Mesothelial cell of epicardium (in vitro differentiated cells): ENCODE measurements around the gene OR4K14. TPM values are rescaled to one million over a fixed set of nuclear protein-coding genes. Genes with fewer than 3 reads are reported as not detected.
"Not testable (repeated sequence)": the region's sequence is repeated elsewhere in the genome, so short reads cannot be mapped to it uniquely, and the experiment has no call there.

Experiments
- DNase-seq, 2 experiments: peaks; one replicate each; pipeline ENCODE4 v3.0.0; 2021; ENCODE audit warnings: low spot score in 2 of 2; ENCODE audit not compliant: unreplicated experiment in 2 of 2
- H3K27ac Mint-ChIP-seq: 2 replicates; pipeline ENCODE4 v1.8.0; 2021; ENCODE audit warnings: mixed read lengths
- H3K27me3 Mint-ChIP-seq: 2 replicates; pipeline ENCODE4 v1.8.0; 2021; ENCODE audit warnings: low read depth, mixed read lengths
- H3K36me3 Mint-ChIP-seq: 2 replicates; pipeline ENCODE4 v1.8.0; 2021; ENCODE audit warnings: mixed read lengths
- H3K4me1 Mint-ChIP-seq: 2 replicates; pipeline ENCODE4 v1.8.0; 2021; ENCODE audit warnings: mixed read lengths
- H3K4me3 Mint-ChIP-seq: 2 replicates; pipeline ENCODE4 v1.8.0; 2021; ENCODE audit warnings: mild to moderate bottlenecking, moderate library complexity, mixed read lengths
- H3K9me3 Mint-ChIP-seq: 2 replicates; pipeline ENCODE4 v1.8.0; 2021; ENCODE audit warnings: mixed read lengths
- total RNA-seq: library from RNA; stranded (reverse); gene quantifications from 3 replicates; pipeline ENCODE4 v1.2.1, GENCODE V29; 2021
- TF ChIP-seq, protein P1 (sequence below): fragments of 200-600 bp; sonication (generic); IDR thresholded peaks from one replicate; pipeline ENCODE4 v1.5.0; 2021; ENCODE audit warnings: antibody characterized with exemption; ENCODE audit not compliant: unreplicated experiment

Gene OR4K14
- total RNA-seq, 1 donor from 2014 or later = not detected

DNA sequence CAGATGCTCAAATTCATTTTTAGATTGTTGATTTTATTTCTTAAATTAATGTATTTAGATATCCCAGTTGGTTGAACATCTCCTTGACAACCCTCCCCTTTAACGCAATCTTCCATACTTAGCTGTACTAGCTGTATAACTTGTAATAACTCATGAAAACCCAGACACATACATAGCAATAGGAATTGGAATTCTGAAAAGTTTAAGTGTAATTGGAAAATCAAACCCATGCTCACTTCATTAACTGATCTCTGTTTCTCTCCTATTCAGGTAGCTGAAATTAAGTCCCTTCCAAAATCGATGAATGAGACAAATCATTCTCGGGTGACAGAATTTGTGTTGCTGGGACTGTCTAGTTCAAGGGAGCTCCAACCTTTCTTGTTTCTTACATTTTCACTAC is 43.8 kb downstream of the OR4K14 start, which contains the start of gene OR4K15:
Gene OR4K15 (plus strand): TSS at position 301 of the 400 bp plus-strand sequence. CDS start 0 bp downstream, at position 301.
- Mint-ChIP-seq H3K4me3 (no peak within 1 kb of the TSS), H3K9me3 (peaks cover 50% of the 10 kb centered on the region), H3K27ac (no peak within 1 kb of the TSS), H3K36me3 (no peaks in the 10 kb centered on the region), H3K27me3 (no peaks in the 10 kb centered on the region), H3K4me1 (no peaks in the 10 kb centered on the region)
- TF ChIP-seq, protein P1, sequence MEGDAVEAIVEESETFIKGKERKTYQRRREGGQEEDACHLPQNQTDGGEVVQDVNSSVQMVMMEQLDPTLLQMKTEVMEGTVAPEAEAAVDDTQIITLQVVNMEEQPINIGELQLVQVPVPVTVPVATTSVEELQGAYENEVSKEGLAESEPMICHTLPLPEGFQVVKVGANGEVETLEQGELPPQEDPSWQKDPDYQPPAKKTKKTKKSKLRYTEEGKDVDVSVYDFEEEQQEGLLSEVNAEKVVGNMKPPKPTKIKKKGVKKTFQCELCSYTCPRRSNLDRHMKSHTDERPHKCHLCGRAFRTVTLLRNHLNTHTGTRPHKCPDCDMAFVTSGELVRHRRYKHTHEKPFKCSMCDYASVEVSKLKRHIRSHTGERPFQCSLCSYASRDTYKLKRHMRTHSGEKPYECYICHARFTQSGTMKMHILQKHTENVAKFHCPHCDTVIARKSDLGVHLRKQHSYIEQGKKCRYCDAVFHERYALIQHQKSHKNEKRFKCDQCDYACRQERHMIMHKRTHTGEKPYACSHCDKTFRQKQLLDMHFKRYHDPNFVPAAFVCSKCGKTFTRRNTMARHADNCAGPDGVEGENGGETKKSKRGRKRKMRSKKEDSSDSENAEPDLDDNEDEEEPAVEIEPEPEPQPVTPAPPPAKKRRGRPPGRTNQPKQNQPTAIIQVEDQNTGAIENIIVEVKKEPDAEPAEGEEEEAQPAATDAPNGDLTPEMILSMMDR = no peak
- no peak for DNase-seq

DNA sequence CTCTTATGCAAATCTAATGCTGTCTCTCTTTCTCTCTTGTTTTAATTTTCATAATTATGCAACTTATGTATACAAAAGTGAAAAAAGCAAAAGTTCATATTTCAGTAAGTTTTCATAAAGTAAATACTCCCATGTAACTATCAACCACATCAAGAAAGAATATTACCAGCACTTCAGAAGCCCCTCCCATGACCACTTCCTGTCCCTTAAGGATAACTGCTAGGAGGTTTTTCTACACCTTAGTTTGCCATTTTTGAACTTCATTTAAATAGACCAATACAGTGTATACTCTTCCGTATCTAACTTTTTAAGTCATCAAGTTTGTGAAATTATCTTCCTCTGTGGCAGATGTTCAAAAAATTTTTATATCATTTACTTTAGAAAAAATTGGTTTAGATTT is 44.3 kb downstream of the OR4K14 start:
- DNase-seq = no peak
- Mint-ChIP-seq H3K36me3 (no peaks in the 10 kb centered on the region), H3K4me1 (no peaks in the 10 kb centered on the region), H3K4me3 (no peak overlapping the region), H3K27me3 (no peaks in the 10 kb centered on the region), H3K9me3 (peaks cover 48% of the 10 kb centered on the region), H3K27ac (no peak overlapping the region)
- TF ChIP-seq, protein P1 = no peak

DNA sequence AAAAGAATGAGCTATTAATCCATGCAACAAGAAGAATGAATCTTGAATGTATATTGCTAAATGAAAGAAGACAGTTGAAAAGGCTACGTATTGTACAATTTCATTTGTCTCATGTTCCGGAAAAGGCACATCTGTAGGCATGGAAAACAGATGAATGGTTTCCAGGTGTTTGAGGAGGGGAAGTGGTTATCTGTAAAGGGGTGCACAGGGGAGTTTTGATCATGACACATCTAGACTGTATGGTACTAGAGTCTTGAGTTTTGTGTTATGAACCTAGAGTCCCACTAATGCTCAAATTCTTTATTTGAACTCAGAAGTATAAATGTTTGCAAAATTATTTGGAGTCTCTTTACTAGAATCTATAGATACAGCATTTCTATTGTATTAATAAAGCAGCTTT is 49.4 kb downstream of the OR4K14 start:
- H3K9me3 Mint-ChIP-seq = peaks cover 62% of the 10 kb centered on the region
- not testable (repeated sequence) for DNase-seq, H3K36me3 Mint-ChIP-seq, H3K4me1 Mint-ChIP-seq, H3K4me3 Mint-ChIP-seq, H3K27me3 Mint-ChIP-seq, H3K27ac Mint-ChIP-seq

Other genes with a start within 250 kb of the OR4K14 start
- gene OR4M1, start 245.8 kb downstream of the OR4K14 start, total RNA-seq = not detected in 3 replicates
- not detected in 3 replicates for gene OR4N2, start 215.5 kb downstream of the OR4K14 start, total RNA-seq
- not detected in 3 replicates for gene OR4K2, start 144.2 kb downstream of the OR4K14 start, total RNA-seq
- not detected in 3 replicates for gene OR4K5, start 98.7 kb downstream of the OR4K14 start, total RNA-seq
- not detected in 3 replicates for gene OR4K1, start 88.4 kb downstream of the OR4K14 start, total RNA-seq
- gene OR4K15, start 43.7 kb downstream of the OR4K14 start, total RNA-seq = not detected in 3 replicates
- not detected in 3 replicates for gene OR4Q2, start 17.1 kb downstream of the OR4K14 start, total RNA-seq
- gene OR4K13, start 16.7 kb upstream of the OR4K14 start, total RNA-seq = not detected in 3 replicates
- not detected in 3 replicates for gene OR4L1, start 40.7 kb upstream of the OR4K14 start, total RNA-seq
- not detected in 3 replicates for gene OR4K17, start 91.4 kb upstream of the OR4K14 start, total RNA-seq
- not detected in 3 replicates for gene OR4N5, start 119.5 kb upstream of the OR4K14 start, total RNA-seq
- not detected in 3 replicates for gene OR11G2, start 171.6 kb upstream of the OR4K14 start, total RNA-seq
- gene OR11H6, start 204.4 kb upstream of the OR4K14 start, total RNA-seq = not detected in 3 replicates
- gene OR11H7, start 209.7 kb upstream of the OR4K14 start, total RNA-seq = not detected in 3 replicates
- not detected in 3 replicates for gene OR11H4, start 220.0 kb upstream of the OR4K14 start, total RNA-seq